ENCODE measurements around the gene CNTNAP2. TPM values are rescaled to one million over a fixed set of nuclear protein-coding genes. Genes with fewer than 3 reads are reported as not detected.

Gene CNTNAP2
- total and polyA plus RNA-seq, 9 of the 15 experiments (the other 6 are each of a cell fraction or from before 2014, with no cell fraction given) = 0.04 to 0.62 (median 0.09) TPM; not detected in 4

- in situ Hi-C loops (cut with MboI) = no loop called here
- no peaks in the 10 kb centered on the region for H4K20me1 ChIP-seq (replicated peaks; ENCODE audit: control insufficient read depth, insufficient read depth, low read length)
- H3K4me2 ChIP-seq (ENCODE audit: insufficient read depth, low read length) = no peak overlapping the region
- no peak overlapping the region for H2AFZ ChIP-seq (ENCODE audit: low read depth, low read length)
- H3K27ac ChIP-seq (ENCODE audit: extremely low read depth, low read depth, low read length) = no peak overlapping the region
- no peak for DNase-seq (ENCODE audit: extremely low read depth in 1 of 4, low spot score in 3 of 4)
- H3K4me1 ChIP-seq (replicated peaks in 1 of 2; ENCODE audit: control insufficient read depth in 2 of 2, insufficient read depth in 2 of 2, low read length in 2 of 2) = no peaks in the 10 kb centered on the region
- H3K9me1 ChIP-seq (ENCODE audit: control insufficient read depth, insufficient read depth, low read length) = no peaks in the 10 kb centered on the region
- under 1% methylated on average over 11 of the region's 11 CpGs for WGBS (ENCODE audit: insufficient coverage, low coverage, missing lambda C conversion rate)
- intact Hi-C loops (cut with micrococcal nuclease) = no loop called here
- CTCF ChIA-PET (ENCODE audit: low intra/inter-chr PET ratio) = no interaction called here
- no peak for ATAC-seq
- no peaks in the 10 kb centered on the region for H3K9me3 ChIP-seq (replicated peaks; ENCODE audit: control insufficient read depth, insufficient read depth, low read depth, low read length)
- H3K79me2 ChIP-seq (ENCODE audit: control insufficient read depth, insufficient read depth, low read length) = no peaks in the 10 kb centered on the region
- BruUV-seq (replicated peaks) = no TSS peak
- POLR2A ChIA-PET = interaction anchor here (0.6 kb wide), 1 partner anchor 632 kb away, joined by 4 read pairs; no protein-coding TSS in a partner anchor
- no peak overlapping the region for H3K4me3 ChIP-seq
- TF ChIP-seq SNAPC5 (CRISPR knock-in tag; IDR thresholded peaks at IDR 0.05) (no peak), MXI1 (IDR thresholded peaks at IDR 0.05; ENCODE audit: low read depth, low read length) (no peak), ZNF561 (CRISPR knock-in tag; conservative IDR thresholded peaks at IDR 0.05) (no peak)
- H3K36me3 ChIP-seq (ENCODE audit: control insufficient read depth, insufficient read depth, low read length) = no peaks in the 10 kb centered on the region
- no peak overlapping the region for H3K9ac ChIP-seq (ENCODE audit: insufficient read depth in 1 of 2, low read depth in 2 of 2, low read length in 2 of 2)
- H3K27me3 ChIP-seq (ENCODE audit: control insufficient read depth in 2 of 2, insufficient read depth in 2 of 2, low read length in 2 of 2) = peaks cover 4 to 10% of the 10 kb centered on the region in 2 experiments; a peak in 3 of 5 replicates
- peak; percentile 23 for FAIRE-seq
Observed at GRCh38 chr7:148419856-148420832, 2303.5 kb downstream of the CNTNAP2 start.

GRCh38 chr7:148422030-148422429 is 2305.4 kb downstream of the CNTNAP2 start:
- Histone ChIP-seq H3K36me3 (ENCODE audit: control insufficient read depth, insufficient read depth, low read length) (no peaks in the 10 kb centered on the region), H3K9me3 (replicated peaks; ENCODE audit: control insufficient read depth, insufficient read depth, low read depth, low read length) (no peaks in the 10 kb centered on the region), H3K4me1 (replicated peaks in 1 of 2; ENCODE audit: control insufficient read depth in 2 of 2, insufficient read depth in 2 of 2, low read length in 2 of 2) (no peaks in the 10 kb centered on the region), H3K4me3 (no peak overlapping the region), H4K20me1 (replicated peaks; ENCODE audit: control insufficient read depth, insufficient read depth, low read length) (no peaks in the 10 kb centered on the region), H3K79me2 (ENCODE audit: control insufficient read depth, insufficient read depth, low read length) (no peaks in the 10 kb centered on the region), H3K4me2 (ENCODE audit: insufficient read depth, low read length) (no peak overlapping the region), H3K9me1 (ENCODE audit: control insufficient read depth, insufficient read depth, low read length) (no peaks in the 10 kb centered on the region), H3K27ac (ENCODE audit: extremely low read depth, low read depth, low read length) (no peak overlapping the region), H3K27me3 (ENCODE audit: control insufficient read depth in 2 of 2, insufficient read depth in 2 of 2, low read length in 2 of 2) (peaks cover 2 to 9% of the 10 kb centered on the region in 2 experiments; a peak in 2 of 5 replicates), H2AFZ (ENCODE audit: low read depth, low read length) (no peak overlapping the region), H3K9ac (ENCODE audit: insufficient read depth in 1 of 2, low read depth in 2 of 2, low read length in 2 of 2) (no peak overlapping the region)
- in situ Hi-C loops (cut with MboI) (no loop called here), intact Hi-C loops (cut with micrococcal nuclease) (no loop called here)
- ChIA-PET POLR2A (no interaction called here), CTCF (ENCODE audit: low intra/inter-chr PET ratio) (no interaction called here)
- BruUV-seq (replicated peaks) = no TSS peak
- FAIRE-seq = no peak
- 0% methylated on average over 5 of the region's 5 CpGs for WGBS (ENCODE audit: insufficient coverage, low coverage, missing lambda C conversion rate)
- ATAC-seq = no peak
- no peak for DNase-seq (ENCODE audit: extremely low read depth in 1 of 4, low spot score in 3 of 4)
- TF ChIP-seq MAFK (IDR thresholded peaks at IDR 0.05; ENCODE audit: low read length) (peak; percentile 87), NFE2 (IDR thresholded peaks at IDR 0.05; ENCODE audit: low read depth) (peak; percentile 15; the same call in 1 of the 2 replicates), ZNF583 (CRISPR knock-in tag; IDR thresholded peaks at IDR 0.05) (no peak), FOXP4 (CRISPR knock-in tag; IDR thresholded peaks at IDR 0.05; ENCODE audit: borderline replicate concordance) (no peak), C11orf30 (IDR thresholded peaks at IDR 0.05; ENCODE audit: low read depth) (peak; percentile 86), ZNF316 (IDR thresholded peaks at IDR 0.05) (peak; percentile 95), MAFG (tag; conservative IDR thresholded peaks at IDR 0.05) (peak; percentile 86), PPARD (CRISPR knock-in tag; IDR thresholded peaks at IDR 0.05) (no peak), GTF2A2 (tag; IDR thresholded peaks at IDR 0.05) (no peak), SIN3A (IDR thresholded peaks at IDR 0.05; ENCODE audit: borderline replicate concordance in 2 of 2, control insufficient read depth in 1 of 2, low read depth in 2 of 2, low read length in 2 of 2) (no peak), MAFF (IDR thresholded peaks at IDR 0.05; ENCODE audit: low read length) (peak; percentile 92)
